Measurements from ENCODE around the gene UFSP2.

DNA sequence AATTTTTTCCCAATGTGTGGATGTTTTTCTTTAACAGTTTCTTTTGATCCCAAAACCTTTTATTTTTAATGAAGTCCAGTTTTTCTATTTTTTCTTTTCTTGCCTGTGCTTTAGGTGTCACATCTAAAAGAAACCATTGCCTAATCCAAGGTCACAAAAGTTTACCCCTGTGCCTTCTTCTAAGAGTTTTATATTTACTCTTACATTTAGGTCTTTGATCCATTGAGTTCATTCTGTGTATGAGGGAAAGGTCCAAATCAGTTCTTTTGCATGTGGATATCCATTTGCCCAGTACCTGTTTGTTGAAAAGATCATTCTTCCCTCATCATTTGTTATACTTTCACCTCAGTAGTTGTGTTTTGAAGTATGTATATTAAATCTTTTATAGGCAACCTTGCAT lies 43.0 kb downstream of the UFSP2 start:
- TF ChIP-seq POLR2A (IDR thresholded peaks at IDR 0.05; ENCODE audit: low read depth, low read length), result no peak
- TF ChIP-seq TAF1 (IDR thresholded peaks at IDR 0.05; ENCODE audit: borderline replicate concordance, low read depth, low read length), result no peak

All from GM12892 (cell line).